K562 (cell line): ENCODE results near the gene ZNF609.

Experiments used
- BMI1 ChIP-seq: fragments of 150-350 bp; IDR thresholded peaks from 2 replicates; pipeline ENCODE4 v1.6.1; 2014; ENCODE audit warnings: low read length
- CAMTA2 ChIP-seq: fragments of 250-450 bp; sonication (Bioruptor Pico); conservative IDR thresholded peaks from 2 replicates; pipeline ENCODE4 v1.5.1; 2022
- CTCF ChIP-seq, 3 experiments: IDR thresholded peaks in 2 of 3; conservative IDR thresholded peaks in 1 of 3; 2 replicates each; pipeline ENCODE4 v1.5.1; 2011 to 2012; ENCODE audit warnings: low read length in 3 of 3, mild to moderate bottlenecking in 3 of 3, control low read depth in 2 of 3, improper control_type of control experiment in 1 of 3, inconsistent platforms in 1 of 3, low read depth in 1 of 3, mixed read lengths in 1 of 3, moderate library complexity in 1 of 3; ENCODE audit not compliant: insufficient read depth in 2 of 3
- GABPA ChIP-seq: fragments of 200-800 bp; sonication (Bioruptor generic); conservative IDR thresholded peaks from 2 replicates; pipeline ENCODE4 v1.6.1; 2016; ENCODE audit warnings: low read depth, missing genetic modification characterization, missing compliant biosample characterization
- HMG20A ChIP-seq: fragments of 450-650 bp; formaldehyde crosslinking; conservative IDR thresholded peaks from 2 replicates; pipeline ENCODE4 v1.4.0; 2020; ENCODE audit warnings: mild to moderate bottlenecking, mixed read lengths
- JUN ChIP-seq, 2 experiments: sonication (generic) in 1 of 2; formaldehyde crosslinking in 1 of 2; IDR thresholded peaks; 2 replicates each; pipeline versions ENCODE4 v1.6.1 to v1.8.0; 2012 to 2022; ENCODE audit warnings: borderline replicate concordance in 2 of 2, mild to moderate bottlenecking in 2 of 2, improper control_type of control experiment in 1 of 2, low read depth in 1 of 2, low read length in 1 of 2, missing genetic modification reagents in 1 of 2
- REST ChIP-seq, 2 experiments: fragments of 450-650 bp; formaldehyde crosslinking in 1 of 2; IDR thresholded peaks; 2 replicates each; pipeline versions ENCODE4 v1.4.0 to v1.6.1; 2014 to 2020; ENCODE audit warnings: mild to moderate bottlenecking in 2 of 2, borderline replicate concordance in 1 of 2, low read depth in 1 of 2
- SNAPC5 ChIP-seq: fragments of 250-450 bp; sonication (Bioruptor Pico); IDR thresholded peaks from 2 replicates; pipeline ENCODE4 v1.8.0; 2021; ENCODE audit warnings: moderate library complexity, mild to moderate bottlenecking, inconsistent platforms
- ZBTB49 ChIP-seq: sonication (generic); formaldehyde crosslinking; IDR thresholded peaks from 2 replicates; pipeline ENCODE4 v1.8.0; 2022; ENCODE audit warnings: missing genetic modification reagents, mild to moderate bottlenecking, borderline replicate concordance
- ZC3H11A ChIP-seq: IDR thresholded peaks from 2 replicates; pipeline ENCODE4 v1.6.1; 2012; ENCODE audit warnings: low read depth, low read length, improper control_type of control experiment
- ZSCAN29 ChIP-seq: fragments of 450-650 bp; IDR thresholded peaks from 2 replicates; pipeline ENCODE4 v1.6.1; 2017

- TF ChIP-seq SNAPC5 (CRISPR knock-in tag) (no peak), CTCF (IDR thresholded peaks at IDR 0.05 in 2 of 3, conservative IDR thresholded peaks at IDR 0.05 in 1 of 3; ENCODE audit: insufficient read depth in 2 of 3, low read depth in 1 of 3, low read length in 3 of 3) (no peak), JUN (IDR thresholded peaks at IDR 0.05; ENCODE audit: borderline replicate concordance, low read depth, low read length) (no peak), JUN (CRISPR knock-in tag; IDR thresholded peaks at IDR 0.05; ENCODE audit: borderline replicate concordance) (no peak), GABPA (tag) (no peak), REST (IDR thresholded peaks at IDR 0.05; ENCODE audit: borderline replicate concordance) (no peak), REST (CRISPR knock-in tag; IDR thresholded peaks at IDR 0.05; ENCODE audit: low read depth) (no peak), BMI1 (no peak), ZC3H11A (no peak), ZSCAN29 (no peak), CAMTA2 (CRISPR knock-in tag) (no peak), HMG20A (CRISPR knock-in tag) (no peak), ZBTB49 (CRISPR knock-in tag) (no peak)
These were observed 2.1 kb downstream of the ZNF609 start for GRCh38 chr15:64462492-64462891.
